DOHH2 (cell line): ENCODE measurements around the gene GAB3.

ENCODE experiments used
- H3F3A ChIP-seq: fragments of 200-600 bp; sonication (generic), shearing (Covaris generic); 2 replicates; pipeline ENCODE4 v1.6.0; 2016; ENCODE audit warnings: antibody characterized with exemption, mild to moderate bottlenecking; ENCODE audit not compliant: control insufficient read depth, insufficient read depth
- H3K27ac ChIP-seq: fragments of 200-600 bp; sonication (generic); 2 replicates; pipeline ENCODE4 v1.5.1; 2014; ENCODE audit warnings: low read depth, mild to moderate bottlenecking, low read length, moderate library complexity
- H3K27me3 ChIP-seq: fragments of 200-600 bp; sonication (generic); 2 replicates; pipeline ENCODE4 v1.6.1; 2014; ENCODE audit warnings: mild to moderate bottlenecking, low read length, mixed read lengths; ENCODE audit not compliant: control insufficient read depth
- H3K36me3 ChIP-seq: fragments of 200-600 bp; sonication (generic); 2 replicates; pipeline ENCODE4 v1.6.1; 2014; ENCODE audit warnings: mild to moderate bottlenecking, low read length, moderate library complexity, mixed read lengths; ENCODE audit not compliant: control insufficient read depth
- H3K4me1 ChIP-seq: fragments of 200-600 bp; sonication (generic); 2 replicates; pipeline ENCODE4 v1.6.1; 2014; ENCODE audit warnings: mild to moderate bottlenecking, low read length, mixed read lengths; ENCODE audit not compliant: control insufficient read depth
- H3K4me2 ChIP-seq: fragments of 200-600 bp; sonication (generic); 2 replicates; pipeline ENCODE4 v1.6.0; 2014; ENCODE audit warnings: mild to moderate bottlenecking, low read length, moderate library complexity
- H3K4me3 ChIP-seq: fragments of 200-600 bp; sonication (generic); 2 replicates; pipeline ENCODE4 v1.5.1; 2014; ENCODE audit warnings: mild to moderate bottlenecking, low read length, mixed read lengths
- H3K79me2 ChIP-seq: fragments of 200-600 bp; sonication (generic); 2 replicates; pipeline ENCODE4 v1.6.1; 2014; ENCODE audit warnings: mild to moderate bottlenecking, low read length, mixed read lengths; ENCODE audit not compliant: control insufficient read depth
- H3K9me2 ChIP-seq: fragments of 200-600 bp; sonication (generic); replicated peaks from 2 replicates; pipeline ENCODE4 v1.6.1; 2014; ENCODE audit warnings: mild to moderate bottlenecking, low read length, mixed read lengths; ENCODE audit not compliant: control insufficient read depth
- H3K9me3 ChIP-seq: fragments of 200-600 bp; sonication (generic); 2 replicates; pipeline ENCODE4 v1.6.1; 2014; ENCODE audit warnings: antibody characterized with exemption, low read length, mixed read lengths; ENCODE audit not compliant: control insufficient read depth, insufficient read depth
- H4K20me1 ChIP-seq: fragments of 200-600 bp; sonication (generic); 2 replicates; pipeline ENCODE4 v1.6.0; 2014; ENCODE audit warnings: low read depth, mild to moderate bottlenecking, antibody characterized with exemption, low read length, moderate library complexity; ENCODE audit not compliant: control insufficient read depth, insufficient read depth
- EZH2phosphoT487 ChIP-seq: fragments of 200-600 bp; sonication (generic); IDR thresholded peaks from 2 replicates; pipeline ENCODE4 v1.6.1; 2017; ENCODE audit warnings: borderline replicate concordance, mild to moderate bottlenecking, antibody characterized with exemption, low read length, moderate library complexity, mixed read lengths
- TF ChIP-seq, protein P1 (sequence below): fragments of 200-600 bp; sonication (generic); IDR thresholded peaks from one replicate; pipeline ENCODE4 v1.5.1; 2014; ENCODE audit warnings: antibody characterized with exemption, mild to moderate bottlenecking, low read depth, low read length; ENCODE audit not compliant: poor library complexity, severe bottlenecking

Gene GAB3

DNA sequence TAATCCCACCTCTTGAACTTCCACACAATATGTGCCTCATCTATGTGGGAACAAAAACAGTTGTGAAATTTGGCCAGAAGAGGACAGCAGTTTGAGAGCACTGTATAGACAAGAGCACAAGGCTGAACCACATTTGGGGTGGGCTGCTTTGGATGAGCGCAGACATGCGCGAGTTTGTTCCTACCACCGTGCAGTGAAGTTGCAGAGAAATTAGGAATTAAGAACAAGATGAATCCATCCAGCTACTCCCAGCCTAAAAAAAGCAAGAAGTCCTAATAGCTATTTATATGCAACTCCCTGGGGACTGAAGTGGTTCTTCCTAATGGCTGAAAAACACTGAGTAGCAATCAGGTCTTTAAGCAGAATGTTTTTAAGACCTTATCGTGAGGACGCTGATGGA lies 1.0 kb downstream of the GAB3 start:
- Histone ChIP-seq H3K4me3 (peak overlapping the region; percentile 84), H3K27me3 (no peaks in the 10 kb centered on the region), H3F3A (no peaks in the 10 kb centered on the region), H3K27ac (no peak overlapping the region), H3K4me1 (peaks cover 50% of the 10 kb centered on the region), H3K9me2 (no peaks in the 10 kb centered on the region), H3K79me2 (no peaks in the 10 kb centered on the region; the same call in 1 of the 2 replicates), H3K36me3 (no peaks in the 10 kb centered on the region), H3K4me2 (peak overlapping the region; percentile 60), H3K9me3 (no peaks in the 10 kb centered on the region), H4K20me1 (no peaks in the 10 kb centered on the region)
- TF ChIP-seq EZH2phosphoT487: no peak
- TF ChIP-seq, protein P1, sequence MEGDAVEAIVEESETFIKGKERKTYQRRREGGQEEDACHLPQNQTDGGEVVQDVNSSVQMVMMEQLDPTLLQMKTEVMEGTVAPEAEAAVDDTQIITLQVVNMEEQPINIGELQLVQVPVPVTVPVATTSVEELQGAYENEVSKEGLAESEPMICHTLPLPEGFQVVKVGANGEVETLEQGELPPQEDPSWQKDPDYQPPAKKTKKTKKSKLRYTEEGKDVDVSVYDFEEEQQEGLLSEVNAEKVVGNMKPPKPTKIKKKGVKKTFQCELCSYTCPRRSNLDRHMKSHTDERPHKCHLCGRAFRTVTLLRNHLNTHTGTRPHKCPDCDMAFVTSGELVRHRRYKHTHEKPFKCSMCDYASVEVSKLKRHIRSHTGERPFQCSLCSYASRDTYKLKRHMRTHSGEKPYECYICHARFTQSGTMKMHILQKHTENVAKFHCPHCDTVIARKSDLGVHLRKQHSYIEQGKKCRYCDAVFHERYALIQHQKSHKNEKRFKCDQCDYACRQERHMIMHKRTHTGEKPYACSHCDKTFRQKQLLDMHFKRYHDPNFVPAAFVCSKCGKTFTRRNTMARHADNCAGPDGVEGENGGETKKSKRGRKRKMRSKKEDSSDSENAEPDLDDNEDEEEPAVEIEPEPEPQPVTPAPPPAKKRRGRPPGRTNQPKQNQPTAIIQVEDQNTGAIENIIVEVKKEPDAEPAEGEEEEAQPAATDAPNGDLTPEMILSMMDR: no peak

DNA sequence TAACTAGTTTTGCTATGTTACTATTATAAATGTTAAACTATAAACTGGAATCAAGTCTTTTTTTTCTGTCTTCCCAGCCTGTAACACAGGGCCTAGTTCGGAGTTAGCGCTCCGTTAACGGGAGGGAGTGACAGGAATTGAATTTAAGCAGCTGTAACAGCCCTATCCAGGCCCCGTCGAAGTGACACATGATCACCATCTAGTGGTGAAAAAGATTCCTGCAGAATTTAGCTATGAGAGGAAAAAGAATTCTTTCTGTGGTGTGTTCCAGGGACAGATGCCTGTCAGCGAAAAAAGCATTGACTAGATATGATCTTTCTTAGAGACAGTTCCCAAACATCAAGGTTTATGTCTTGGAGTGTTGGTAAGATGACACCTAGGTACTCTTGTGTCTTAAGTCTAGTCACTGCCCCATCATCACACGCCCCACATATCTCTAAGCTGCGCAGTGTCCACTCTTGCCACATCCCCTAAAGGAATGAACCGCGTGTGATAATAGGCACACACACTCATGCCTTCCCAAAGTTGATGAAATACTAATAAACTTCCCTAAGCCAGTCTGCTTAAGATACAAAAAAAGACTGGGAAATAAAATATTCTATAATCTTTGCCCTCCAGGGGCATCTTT lies 2.1 kb downstream of the GAB3 start:
- Histone ChIP-seq H3K27ac (no peak overlapping the region), H3K79me2 (no peaks in the 10 kb centered on the region; the same call in 1 of the 2 replicates), H3K9me2 (no peaks in the 10 kb centered on the region), H3K4me1 (peaks cover 44% of the 10 kb centered on the region), H3K36me3 (no peaks in the 10 kb centered on the region), H3K4me3 (no peak overlapping the region), H4K20me1 (no peaks in the 10 kb centered on the region), H3K27me3 (no peaks in the 10 kb centered on the region), H3F3A (no peaks in the 10 kb centered on the region), H3K4me2 (peak overlapping the region; percentile 60), H3K9me3 (no peaks in the 10 kb centered on the region)
- TF ChIP-seq EZH2phosphoT487: no peak
- TF ChIP-seq, protein P1: peak; percentile 67

DNA sequence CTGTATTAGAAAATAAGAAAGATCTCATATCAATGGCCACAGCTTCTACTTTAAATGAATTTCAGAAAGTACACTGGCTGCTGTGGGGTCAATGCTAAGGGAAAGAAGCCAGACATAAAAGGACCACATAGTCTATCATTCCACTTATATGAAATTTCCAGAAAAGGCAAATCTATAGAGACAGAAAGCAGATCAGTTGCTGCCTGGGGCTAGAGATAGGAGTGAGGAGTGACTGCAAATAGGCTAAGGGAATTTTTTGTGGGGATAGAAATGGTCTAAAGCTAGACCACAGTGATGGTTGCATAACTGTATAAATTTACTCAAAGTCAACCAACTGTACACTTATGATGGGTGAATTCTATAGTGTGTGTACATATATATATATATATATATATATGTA lies 8.3 kb downstream of the GAB3 start:
- Histone ChIP-seq H3K9me3 (no peaks in the 10 kb centered on the region), H3F3A (no peaks in the 10 kb centered on the region), H3K36me3 (no peaks in the 10 kb centered on the region), H3K4me1 (no peaks in the 10 kb centered on the region), H3K4me2 (no peak overlapping the region), H4K20me1 (no peaks in the 10 kb centered on the region), H3K79me2 (no peaks in the 10 kb centered on the region; the same call in 1 of the 2 replicates), H3K4me3 (no peak overlapping the region), H3K9me2 (no peaks in the 10 kb centered on the region), H3K27me3 (no peaks in the 10 kb centered on the region), H3K27ac (no peak overlapping the region)
- TF ChIP-seq EZH2phosphoT487: no peak
- TF ChIP-seq, protein P1: no peak
